IMR-90 (cell line): ENCODE data around the gene CAP2.

Experiments used
- CEBPB ChIP-seq: IDR thresholded peaks from 2 replicates; pipeline ENCODE4 v1.6.1; 2012; ENCODE audit warnings: low read depth, low read length, improper control_type of control experiment
- CTCF ChIP-seq: conservative IDR thresholded peaks from 2 replicates; pipeline ENCODE4 v1.5.1; 2012; ENCODE audit warnings: mild to moderate bottlenecking, low read depth, low read length, improper control_type of control experiment
- POLR2A ChIP-seq: IDR thresholded peaks from 2 replicates; pipeline ENCODE4 v1.6.1; 2012; ENCODE audit warnings: mild to moderate bottlenecking, low read depth, low read length
- RAD21 ChIP-seq: IDR thresholded peaks from 2 replicates; pipeline ENCODE4 v1.6.1; 2012; ENCODE audit warnings: low read length, improper control_type of control experiment
- RCOR1 ChIP-seq: IDR thresholded peaks from 2 replicates; pipeline ENCODE4 v1.6.1; 2012; ENCODE audit warnings: mild to moderate bottlenecking, low read length, improper control_type of control experiment; ENCODE audit not compliant: insufficient replicate concordance
- RFX5 ChIP-seq: IDR thresholded peaks from 2 replicates; pipeline ENCODE4 v1.8.0; 2012; ENCODE audit warnings: low read depth, mild to moderate bottlenecking, low read length, moderate library complexity

DNA sequence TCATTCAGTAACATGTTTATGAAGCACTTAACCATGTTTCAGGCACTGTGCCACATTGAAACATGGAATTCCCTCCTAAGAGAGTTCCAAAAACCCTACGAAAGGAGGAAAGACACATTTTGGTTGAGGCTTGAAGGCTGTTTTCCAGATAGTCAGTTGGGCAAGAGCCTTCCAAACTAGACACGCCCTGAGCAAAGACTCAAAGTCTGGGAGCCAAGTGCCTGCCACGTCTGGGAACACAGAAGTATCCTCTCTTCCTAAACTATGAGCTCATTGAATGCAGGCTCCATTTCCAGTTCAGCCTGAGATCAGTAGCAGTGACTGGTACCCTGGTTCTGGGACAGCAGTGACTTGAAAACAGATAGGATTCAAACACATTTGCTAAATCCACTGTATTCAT, 132.2 kb downstream of the CAP2 start:
- TF ChIP-seq POLR2A (no peak), CTCF (no peak), RFX5 (no peak), CEBPB (no peak), RAD21 (no peak), RCOR1 (no peak)
